Inflammatory macrophage treated with lipopolysaccharide for 1 hour (primary cell): Measurements from ENCODE around the gene HAUS3.
"Not testable (repeated sequence)": the region's sequence is repeated elsewhere in the genome, so short reads cannot be mapped to it uniquely, and the experiment has no call there.

Experiments used
- DNase-seq, 2 donors: peaks; one replicate each; pipeline ENCODE4 v3.0.0-alpha.2; 2020 to 2022

Gene HAUS3

DNA sequence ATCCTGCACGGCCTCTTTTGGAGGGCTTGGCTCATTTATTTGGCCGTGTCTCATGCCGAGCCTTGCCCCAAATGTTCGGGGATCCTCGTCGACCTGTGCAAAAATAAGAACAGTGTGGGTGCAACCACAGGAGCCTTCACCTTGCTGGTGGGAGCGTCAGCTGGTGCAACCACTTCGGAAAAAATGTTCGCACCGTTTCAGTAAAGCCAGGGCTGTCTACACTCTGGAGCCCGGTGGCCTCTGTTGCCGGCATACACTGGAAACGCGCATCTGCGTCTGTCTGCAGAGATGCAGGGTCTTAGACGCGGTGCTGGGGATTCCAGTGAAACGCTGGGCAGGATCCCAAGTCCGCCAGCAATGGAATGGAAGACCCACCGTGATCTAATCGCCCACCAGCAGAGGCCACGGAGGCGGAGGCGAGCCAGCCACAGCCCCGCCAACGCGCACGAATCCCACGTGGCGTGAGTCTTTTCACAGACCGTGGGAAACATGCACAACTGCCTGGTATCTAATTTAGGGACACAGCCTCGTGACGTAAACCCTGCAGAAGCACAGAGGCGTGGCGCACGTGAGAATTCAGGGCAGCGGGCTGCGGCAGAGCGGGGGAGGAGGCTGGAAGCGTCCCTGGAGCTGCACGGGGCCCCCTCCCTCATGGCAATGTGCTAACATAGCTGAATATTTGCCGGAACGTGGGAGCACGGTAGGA lies 33.8 kb upstream of the HAUS3 start:
- no peak for DNase-seq

- not testable (repeated sequence) for DNase-seq
Observed at GRCh38 chr4:2275044-2275397, 33.1 kb upstream of the HAUS3 start.

DNA sequence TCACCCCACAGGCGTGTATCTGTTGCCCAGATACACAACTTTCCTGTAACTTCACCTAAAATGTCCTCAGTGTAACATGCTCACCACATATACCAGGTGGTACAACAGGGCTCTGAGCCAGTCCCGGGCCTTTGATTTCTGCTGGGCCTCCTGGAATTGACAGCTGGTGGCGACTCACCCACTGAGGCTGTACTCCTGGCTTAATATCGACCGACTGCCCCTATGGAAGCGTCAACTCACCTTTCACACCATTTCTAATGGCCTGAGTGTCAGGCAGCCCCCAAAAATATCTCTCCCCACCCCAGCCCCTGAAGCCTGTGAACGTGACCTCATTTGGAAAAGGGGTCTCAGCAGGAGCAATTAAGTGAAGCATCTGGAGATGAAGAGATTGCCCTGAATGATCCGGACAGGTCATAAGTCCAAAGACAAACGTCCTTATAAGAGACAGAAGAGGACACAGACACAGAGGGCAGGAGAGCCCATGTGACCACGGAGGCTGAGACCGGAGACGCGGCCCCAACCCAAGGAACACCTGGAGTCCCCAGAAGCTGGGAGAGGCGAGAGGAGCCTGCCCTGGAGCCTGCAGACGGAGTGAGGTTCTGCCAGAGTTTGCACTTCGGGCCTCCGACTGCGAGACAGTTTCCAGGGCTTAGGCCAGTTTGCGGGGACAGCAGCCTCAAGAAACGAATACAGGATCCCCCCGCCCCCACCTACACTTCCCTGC lies 32.6 kb upstream of the HAUS3 start:
- DNase-seq, result no peak

- no peak for DNase-seq
Observed at GRCh38 chr4:2273657-2274319, 31.9 kb upstream of the HAUS3 start.

- no peak for DNase-seq
Observed at GRCh38 chr4:2273221-2273620, 31.3 kb upstream of the HAUS3 start.

DNA sequence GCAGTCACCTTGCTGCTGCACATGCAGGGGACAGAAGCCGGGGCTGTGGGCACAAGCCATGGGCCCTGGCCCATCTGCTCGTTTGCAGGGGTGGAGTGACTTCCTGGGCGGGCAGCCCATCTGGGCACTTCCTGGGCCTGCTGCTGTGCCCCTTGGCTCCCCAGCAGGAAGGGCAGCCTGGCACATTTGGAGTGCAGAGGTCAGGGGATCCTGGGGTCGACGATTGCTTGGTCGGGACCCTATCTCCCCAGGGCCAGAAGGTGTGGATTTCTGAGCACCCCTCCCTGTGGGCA lies 30.9 kb upstream of the HAUS3 start:
- no peak for DNase-seq

- DNase-seq, result no peak
Observed at GRCh38 chr4:2272026-2272827, 30.3 kb upstream of the HAUS3 start.

- no peak for DNase-seq
Observed at GRCh38 chr4:2271279-2272025, 29.5 kb upstream of the HAUS3 start.

- DNase-seq, result no peak
Observed at GRCh38 chr4:2270341-2271165, 28.6 kb upstream of the HAUS3 start.

- DNase-seq, result no peak
Observed at GRCh38 chr4:2269618-2270163, 27.8 kb upstream of the HAUS3 start.

DNA sequence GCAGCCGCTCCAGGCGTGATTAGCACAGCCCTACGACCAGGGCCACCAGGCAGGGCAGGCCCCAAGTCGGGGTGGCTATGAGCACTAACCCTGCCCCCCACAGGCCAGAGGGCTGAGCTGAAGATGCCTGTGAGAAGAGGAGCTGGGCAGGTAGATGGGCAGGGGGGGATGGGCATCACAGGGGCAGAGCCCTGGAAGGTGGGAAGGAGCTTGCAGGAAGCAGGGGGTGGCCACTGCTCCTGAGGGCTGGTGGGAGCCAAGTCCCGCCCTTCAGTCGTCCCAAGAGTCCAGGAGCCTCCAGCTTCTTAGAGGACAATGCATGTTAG lies 27.2 kb upstream of the HAUS3 start:
- DNase-seq, result no peak

DNA sequence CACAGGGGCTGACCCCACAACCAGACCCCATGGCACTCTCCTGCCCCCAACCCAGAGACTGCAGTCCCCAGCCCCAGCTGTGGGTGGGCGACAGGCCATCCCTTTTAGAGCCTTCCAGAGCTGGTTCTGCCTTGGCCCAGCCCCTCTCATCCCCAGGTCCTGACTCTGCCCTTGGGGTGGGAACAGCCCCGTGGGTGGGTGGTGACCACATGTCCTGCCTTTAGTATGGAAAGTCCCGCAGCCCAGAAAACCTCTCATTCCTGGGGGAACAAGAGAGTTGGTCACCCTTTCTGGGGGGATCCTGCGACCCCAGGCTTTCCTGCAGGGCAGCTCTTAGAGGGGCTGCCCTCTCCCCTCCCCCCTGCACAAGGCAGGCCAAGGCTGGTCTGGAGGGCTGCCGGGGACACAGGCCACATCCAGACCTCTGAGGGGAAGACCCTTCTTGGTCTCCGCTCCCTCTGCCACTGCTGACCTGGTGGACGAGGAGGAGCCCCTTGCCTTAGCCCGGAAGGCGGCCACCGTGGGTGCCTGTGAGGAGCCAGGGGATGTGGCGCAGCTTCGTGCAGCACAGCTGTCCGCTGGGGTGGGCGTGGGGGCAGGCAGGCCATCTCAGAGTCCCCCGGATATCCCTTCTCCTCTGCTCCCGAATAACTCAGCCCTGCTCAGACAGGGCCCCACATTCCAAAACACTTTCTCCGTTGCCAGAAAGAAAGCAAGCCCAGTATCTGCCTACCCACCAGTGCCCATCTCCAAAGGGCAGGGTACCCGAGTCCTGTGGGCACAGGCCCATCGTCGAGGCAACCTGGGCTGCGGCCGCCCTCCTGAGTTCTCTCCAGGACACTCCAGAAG lies 26.7 kb upstream of the HAUS3 start:
- no peak for DNase-seq

GRCh38 chr4:2267841-2268240 lies 25.9 kb upstream of the HAUS3 start:
- DNase-seq, result no peak

DNA sequence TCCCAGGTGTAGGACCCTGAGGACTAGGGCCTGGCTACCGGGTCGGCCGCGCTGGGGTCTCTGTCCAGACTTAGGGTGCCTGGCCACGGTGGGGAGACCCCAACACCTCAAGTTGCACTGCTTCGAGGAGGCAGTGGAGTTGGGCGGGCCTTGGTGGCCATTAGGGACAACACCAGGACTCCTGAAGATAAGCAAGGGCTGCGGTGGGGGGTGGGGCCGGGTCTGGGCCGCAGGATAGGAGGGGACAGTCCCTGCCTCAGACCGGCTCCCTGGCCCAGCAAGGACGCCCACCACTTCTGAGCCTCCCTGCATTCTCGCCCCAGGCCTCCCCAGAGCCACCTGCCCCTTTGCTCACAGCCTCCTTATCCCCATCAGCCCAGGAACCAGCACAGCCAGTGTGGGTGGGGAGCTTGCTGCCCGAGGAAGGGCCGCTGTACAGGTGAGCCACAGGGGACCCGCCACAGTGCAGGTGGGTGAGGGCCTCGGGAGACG lies 25.4 kb upstream of the HAUS3 start:
- DNase-seq, result no peak

DNA sequence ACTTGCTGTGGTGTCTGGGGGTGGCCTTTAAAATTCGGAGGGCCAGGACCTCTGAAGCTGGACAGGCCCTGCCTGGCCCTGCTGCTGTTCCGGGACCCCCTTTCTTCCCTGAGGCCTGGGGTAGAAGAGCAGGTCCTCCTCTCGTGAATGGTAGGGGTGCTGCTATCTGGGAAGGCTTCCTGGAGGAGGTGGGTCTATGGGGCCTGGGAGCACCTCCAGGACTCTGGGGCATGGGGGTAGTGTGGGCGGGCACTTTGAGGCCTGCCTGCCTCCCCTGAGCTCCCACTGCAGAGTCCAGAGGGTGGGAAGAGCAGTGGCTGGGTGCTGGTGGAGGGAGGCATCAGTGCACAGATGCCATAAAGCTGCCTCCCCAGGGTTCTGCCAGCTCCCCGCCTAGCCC lies 24.9 kb upstream of the HAUS3 start:
- no peak for DNase-seq

DNA sequence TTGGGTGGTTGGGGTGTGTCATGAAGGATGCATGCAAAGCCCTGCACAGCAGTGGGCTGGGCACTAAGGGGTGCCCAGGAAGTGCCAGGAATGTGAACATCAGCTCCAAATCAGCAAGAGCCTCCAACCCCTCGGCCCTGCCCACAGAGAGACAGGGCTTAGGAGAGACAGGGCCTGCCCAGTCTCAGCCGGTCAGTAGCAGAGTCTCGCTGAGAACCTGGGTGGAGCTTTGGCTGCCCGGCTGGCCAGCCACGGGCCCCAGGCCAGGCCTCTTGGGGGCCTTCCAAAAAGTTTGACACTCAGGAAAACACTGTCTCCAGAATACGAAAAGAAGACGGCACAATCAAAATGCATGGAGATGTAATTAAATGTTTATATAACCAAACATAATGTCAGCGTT lies 24.3 kb upstream of the HAUS3 start:
- DNase-seq, result no peak

GRCh38 chr4:2265113-2266110 lies 23.5 kb upstream of the HAUS3 start:
- DNase-seq, result no peak

DNA sequence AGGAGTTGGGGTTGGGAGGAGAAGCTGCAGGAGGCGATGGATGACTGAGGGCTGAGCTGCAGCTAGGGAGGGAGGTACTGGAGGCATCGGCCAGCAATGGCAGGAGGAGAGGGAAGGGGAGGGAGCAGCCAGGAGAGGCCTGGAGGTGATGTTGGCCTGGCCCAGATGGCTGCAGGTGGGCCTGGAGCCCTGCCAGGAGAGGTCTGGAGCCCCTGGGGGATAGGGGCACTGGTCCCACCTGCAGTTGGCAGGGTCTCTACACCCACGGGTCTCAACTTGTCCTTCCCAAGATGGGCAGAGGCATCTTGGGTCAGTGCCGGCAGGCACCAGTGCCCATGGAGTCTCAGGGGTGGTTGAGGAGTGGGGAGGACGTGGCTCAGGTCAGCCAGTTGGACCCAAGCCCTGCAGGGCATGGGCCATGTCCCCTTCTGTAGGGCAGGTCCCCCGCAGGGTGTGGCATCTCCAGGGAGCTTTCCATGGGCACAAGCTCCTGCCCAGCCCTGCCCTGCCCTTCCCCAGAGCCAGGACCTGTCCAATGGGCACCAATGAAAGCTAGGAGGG lies 22.6 kb upstream of the HAUS3 start:
- no peak for DNase-seq

DNA sequence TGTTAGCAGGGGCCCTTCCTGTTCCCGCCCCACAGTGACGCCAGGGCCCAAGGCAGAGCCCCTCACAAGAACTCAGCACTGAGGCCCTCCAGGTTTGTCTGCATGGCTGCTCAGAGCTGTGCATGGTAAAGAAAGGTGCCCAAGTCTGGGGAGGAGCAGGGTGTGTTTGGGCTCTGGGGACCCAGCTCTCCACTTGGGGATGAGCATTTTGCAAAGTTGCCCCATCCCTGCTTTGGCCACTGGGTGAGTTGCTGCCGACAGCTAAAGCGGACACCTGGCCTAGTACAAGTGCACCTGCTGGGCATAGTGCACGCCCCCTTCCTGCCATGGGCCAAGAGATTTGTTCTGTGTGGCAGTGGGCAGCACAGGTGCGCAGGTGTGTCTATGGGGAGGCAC lies 22.0 kb upstream of the HAUS3 start:
- no peak for DNase-seq
